ENCODE data around the gene ADAMTSL3.

Gene ADAMTSL3

DNA sequence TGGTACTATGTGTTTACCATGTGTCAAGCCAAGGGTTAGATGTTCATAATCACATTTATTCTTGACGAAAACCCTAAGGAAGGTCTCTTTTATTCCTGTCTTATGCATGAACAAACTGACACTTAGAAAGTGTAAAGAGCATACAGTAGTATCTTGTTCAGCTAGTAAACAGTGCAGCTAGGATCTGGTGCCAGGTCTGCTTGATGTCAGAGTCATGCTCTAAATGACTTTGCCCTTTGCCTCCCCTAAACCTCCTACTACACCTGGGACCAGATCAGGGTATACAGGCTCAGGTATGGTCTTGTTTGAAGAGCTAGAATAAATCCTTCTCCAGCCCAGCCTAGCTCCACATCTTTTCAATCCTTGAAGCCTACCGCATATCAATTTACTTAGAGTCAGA is 232.4 kb downstream of the ADAMTSL3 start:
- no peak for DNase-seq (ENCODE audit: low read depth)

DNA sequence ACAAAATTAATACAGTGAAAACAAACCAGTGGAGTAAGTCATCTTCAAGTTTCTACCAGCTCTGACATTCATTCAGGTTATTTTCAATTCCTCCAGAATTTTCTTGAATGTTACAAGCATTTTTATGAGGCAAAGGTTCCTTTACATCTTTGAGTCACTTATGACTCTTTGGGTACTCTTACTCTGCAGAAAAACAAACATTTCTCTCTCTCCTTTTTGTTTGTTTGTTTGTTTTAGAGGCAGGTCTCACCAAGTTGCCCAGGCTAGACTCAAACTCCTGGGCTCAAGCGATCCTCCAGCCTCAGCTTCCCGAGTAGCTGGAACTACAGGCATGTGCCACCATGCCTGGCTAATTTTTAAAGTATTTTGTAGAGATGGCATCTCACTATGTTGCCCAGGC is 233.5 kb downstream of the ADAMTSL3 start:
- no peak for DNase-seq (ENCODE audit: low read depth)

DNA sequence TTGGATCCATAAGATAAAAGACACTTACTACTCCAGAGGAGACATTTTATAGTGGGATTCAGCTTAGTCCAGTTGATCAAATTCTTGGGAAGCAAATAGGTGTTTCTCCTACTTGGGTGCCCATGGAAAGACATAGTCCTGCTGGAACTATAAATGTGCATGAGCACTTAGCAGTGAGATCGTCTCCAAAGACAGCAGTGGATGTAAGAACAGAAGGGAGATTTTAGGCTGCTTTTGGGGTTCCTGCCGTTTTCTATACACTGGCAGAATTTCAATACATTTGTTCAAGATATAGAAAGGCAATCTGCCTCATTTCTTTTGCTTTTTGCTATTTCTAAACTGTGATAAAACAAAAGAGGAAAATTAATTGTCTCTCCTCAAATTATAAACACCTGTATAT is 234.0 kb downstream of the ADAMTSL3 start:
- DNase-seq (ENCODE audit: low read depth) = no peak

DNA sequence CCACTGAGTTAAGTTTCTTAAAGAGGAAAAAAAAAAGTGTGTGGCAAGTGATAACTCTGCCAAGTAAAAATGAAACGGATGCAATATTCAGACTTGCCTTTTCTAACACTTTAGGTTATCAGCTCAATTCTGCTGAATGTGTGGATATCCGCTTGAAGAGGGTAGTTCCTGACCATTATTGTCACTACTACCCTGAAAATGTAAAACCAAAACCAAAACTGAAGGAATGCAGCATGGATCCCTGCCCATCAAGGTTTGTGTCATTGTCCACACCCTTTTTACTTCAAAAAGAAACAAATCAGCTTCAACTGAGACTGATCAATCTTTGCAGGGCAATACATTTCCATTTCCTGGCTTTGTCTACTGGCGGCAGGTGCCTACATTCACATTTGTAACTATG is 236.1 kb downstream of the ADAMTSL3 start:
- DNase-seq (ENCODE audit: low read depth) = no peak

DNA sequence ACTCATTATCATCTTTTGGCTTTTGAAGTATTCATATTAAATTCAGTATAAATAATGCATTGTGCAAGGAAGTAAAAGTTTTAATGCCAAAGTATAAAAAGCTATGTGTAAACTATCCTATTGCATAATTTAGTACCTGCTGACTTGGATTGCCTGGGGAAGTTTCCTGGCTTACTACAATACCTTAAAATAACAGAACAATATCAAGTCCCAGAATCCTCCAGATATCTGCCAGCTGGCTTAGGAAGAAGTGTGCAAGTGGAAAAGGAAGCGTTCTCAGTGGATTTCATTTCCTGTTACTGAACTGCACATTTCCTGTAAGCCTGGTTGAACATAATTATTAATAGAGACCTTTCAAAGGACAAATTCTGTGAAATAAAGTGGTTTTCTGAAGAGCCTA is 236.7 kb downstream of the ADAMTSL3 start:
- no peak for DNase-seq (ENCODE audit: low read depth)

DNA sequence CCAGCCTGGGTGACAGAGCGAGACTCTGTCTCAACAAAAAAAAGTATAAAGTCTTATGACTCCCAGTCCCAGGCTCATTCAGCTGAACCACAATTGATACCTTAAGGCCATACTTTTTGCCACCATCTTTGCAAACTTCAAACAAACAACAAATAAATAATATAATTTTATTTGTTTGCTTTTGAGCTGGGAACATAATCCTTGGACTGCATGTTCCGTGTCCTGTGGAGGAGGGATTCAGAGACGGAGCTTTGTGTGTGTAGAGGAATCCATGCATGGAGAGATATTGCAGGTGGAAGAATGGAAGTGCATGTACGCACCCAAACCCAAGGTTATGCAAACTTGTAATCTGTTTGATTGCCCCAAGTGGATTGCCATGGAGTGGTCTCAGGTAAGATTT is 238.6 kb downstream of the ADAMTSL3 start:
- no peak for DNase-seq (ENCODE audit: low read depth)

DNA sequence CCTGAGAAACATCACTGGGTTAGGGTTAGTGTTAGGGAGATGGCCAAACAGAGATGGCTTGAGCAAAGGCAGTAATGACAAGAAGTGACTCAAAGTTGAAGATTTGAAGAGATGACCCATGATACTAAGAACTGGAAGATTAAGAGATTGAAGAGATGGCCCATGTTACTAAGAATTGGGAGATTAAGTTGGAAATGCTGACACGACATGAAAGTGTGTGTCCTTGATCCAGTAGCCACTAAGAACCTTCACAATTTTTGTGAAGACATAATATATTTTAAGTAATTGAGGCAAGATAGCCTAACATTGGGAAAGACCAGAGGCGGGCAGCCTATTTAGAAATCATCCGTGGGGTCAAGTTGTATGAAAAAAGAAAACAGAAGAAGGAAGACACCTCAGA is 239.4 kb downstream of the ADAMTSL3 start:
- DNase-seq (ENCODE audit: low read depth) = no peak

DNA sequence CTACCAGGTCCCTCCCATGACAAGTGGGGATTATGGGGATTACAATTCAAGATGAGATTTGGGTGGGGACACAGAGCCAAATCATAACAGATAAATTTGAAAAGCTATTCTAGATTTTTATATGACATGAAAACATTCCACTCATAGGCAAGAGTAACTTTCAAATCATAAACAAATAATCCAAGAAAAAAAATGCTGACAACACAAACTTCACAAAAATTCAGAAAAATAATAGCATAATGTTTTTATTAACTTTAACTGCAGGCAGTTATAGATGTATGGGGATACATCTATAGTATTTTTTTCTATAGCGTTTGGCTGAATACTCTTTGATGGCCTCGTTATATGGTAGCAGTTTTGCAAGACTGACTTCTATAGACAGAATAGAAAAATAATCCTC is 243.1 kb downstream of the ADAMTSL3 start:
- DNase-seq (ENCODE audit: low read depth) = no peak

DNA sequence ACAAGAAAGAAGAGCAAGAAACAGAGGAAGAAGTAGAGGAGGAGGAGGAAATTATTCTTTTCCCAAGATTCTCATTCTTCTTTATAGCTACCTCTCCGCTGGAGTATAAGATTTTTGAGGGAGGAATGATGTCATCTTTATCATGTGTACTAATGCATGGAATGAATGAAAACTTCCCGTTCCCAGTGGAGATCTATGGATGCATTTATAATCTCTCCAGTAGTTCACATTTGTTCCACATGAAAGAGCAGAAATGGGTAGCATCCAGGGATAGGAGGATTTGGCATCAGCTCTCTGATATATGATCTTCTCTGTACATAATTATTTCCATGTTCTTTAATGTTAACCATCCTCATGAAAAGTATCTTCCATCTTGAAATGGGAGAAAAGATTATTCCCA is 244.4 kb downstream of the ADAMTSL3 start:
- DNase-seq (ENCODE audit: low read depth) = no peak

DNA sequence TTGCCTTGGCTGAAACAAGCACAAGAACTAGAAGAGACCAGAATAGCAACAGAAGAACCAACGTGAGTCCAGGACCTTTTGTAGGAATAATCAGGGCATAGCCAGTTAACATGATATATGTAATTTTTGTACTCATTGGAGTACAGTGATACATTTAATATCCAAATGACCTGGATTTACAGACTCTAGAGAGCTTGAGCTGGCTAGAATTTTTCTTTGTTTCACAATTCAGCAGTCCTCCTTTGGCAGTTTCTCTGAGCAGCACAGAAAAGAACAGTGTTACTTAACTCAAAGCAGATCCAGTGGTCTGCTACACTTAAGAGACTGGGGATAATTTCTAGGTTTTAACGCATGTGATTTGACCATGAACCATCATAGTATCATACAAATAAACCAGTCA is 245.7 kb downstream of the ADAMTSL3 start:
- no peak for DNase-seq (ENCODE audit: low read depth)

DNA sequence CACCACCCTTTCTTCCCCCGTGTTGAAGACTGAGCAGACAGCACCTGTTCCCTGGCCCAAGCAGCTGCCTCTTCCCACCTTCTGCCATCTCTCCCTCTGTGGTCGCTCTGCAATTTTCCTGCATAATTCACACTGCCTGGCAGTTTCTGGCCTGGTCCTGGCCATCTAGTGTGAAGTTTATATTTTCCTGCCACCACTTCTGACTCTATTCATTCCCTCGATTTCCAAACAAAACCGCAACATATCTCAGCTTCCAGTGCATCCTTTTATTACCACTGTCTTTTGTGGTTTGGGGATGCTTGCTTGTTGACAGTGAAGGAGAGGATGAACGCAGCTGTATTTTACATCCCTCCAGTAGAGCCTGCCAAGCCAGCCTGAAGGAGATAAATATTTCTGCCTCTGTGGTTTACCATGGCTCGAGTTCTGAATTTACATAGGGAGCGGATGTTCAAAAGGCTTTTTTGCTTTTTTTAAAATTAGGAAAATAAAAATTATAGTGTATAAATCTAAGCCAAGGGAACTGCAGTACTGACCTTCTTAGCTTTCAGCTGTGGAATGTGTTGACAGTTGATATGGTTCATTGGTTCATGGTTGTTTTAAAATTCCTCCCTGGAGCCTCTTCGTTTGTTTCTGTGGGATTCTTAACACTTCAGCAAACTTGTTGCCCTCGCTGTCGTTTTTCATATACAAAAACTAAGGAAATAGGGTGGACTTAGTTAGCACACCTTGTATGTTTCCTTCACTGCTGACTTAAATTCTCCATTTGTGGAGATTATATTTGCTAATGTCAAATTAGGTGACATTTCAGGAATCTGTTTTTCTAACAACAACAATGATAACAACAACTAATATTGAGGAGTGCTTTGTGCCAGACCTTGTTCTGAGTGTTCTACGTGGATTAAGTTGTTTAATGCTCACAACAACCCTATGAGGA is 250.5 kb downstream of the ADAMTSL3 start:
- DNase-seq (ENCODE audit: low read depth) = no peak

DNA sequence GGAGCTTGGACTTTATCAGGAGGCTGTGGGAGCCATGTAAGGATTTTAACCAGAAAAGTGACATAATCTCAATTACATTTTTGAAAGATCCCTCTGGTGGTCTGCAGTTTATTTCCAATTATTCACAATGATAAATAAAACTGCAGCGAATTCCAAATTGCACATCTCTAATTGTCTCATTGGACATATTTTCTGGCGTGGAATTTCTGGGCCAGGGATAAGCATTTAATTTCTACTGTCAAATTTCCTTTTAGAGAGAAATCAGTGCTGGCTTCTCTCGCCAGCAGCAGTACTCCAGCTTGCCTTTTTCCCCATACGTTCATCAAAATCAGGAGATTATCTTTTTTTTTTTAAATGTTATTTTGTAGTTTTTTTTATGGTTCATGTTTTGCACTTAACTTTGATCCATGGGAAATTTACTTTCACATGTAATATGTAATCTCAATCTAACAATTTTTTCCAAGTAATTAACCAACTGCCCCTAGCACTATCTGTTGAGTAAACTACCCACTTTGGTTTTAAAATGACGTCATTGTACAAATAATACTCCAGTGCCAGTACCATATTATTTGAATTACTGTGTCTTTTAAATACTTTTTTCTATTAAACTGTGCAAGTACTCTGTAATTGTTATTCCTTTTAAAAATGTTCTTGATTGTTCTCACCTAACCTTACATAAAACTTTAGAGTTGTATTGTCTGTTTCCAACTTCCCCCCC is 251.8 kb downstream of the ADAMTSL3 start:
- no peak for DNase-seq (ENCODE audit: low read depth)

DNA sequence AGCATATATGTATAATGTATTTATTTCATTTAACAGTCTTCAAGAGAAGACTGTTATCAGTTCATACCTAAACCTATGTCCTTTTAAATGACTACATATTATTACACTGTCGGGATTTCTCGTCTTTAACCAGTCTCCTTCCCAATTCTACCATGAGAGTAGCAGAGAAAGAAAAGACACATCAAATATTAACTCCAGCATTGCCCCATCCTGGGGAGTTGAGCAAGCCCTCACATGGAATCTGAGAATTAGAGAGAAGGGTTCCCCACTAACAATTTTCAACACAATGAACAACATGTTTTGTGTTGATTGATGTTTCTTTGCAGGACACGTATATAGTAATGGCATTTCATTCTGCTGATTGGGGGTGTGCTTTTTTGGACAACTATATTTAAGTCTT is 257.4 kb downstream of the ADAMTSL3 start:
- no peak for DNase-seq (ENCODE audit: low read depth)

DNA sequence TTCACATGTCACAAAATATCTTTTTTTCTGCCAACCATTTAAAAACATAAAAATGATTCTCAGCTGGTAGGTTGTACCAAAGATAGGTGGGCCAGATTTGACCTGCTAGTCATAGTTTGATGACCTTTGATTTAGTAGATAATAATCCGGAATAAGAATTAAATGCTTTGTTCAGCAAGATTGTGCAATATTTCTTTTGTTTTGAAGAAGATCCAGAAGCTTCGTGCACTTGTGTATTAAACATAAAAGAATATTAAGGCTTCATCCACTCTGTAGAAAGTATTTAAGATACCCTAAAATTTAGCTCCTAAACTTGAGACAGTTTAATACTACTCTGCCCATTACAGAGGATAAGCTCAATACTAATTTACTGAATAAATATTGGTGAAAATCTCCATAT is 258.4 kb downstream of the ADAMTSL3 start:
- DNase-seq (ENCODE audit: low read depth) = no peak

DNA sequence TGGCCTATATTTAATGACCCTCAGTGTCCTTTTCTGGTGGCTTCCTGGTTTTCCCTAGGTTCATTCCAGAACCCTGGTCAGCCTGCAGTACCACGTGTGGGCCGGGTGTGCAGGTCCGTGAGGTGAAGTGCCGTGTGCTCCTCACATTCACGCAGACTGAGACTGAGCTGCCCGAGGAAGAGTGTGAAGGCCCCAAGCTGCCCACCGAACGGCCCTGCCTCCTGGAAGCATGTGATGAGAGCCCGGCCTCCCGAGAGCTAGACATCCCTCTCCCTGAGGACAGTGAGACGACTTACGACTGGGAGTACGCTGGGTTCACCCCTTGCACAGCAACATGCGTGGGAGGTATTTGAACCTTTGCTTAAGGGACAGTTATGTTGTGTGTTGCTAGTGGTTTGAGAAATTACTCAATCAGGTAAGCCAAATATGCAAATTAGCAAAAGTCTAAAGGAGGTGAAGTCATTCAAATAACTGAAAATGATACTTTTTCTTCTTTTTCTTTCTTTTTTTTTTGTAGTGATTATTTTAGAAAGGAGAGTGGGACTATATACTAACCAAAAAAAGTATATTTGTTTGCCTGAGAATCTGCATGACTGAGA is 259.2 kb downstream of the ADAMTSL3 start:
- DNase-seq (ENCODE audit: low read depth) = no peak

DNA sequence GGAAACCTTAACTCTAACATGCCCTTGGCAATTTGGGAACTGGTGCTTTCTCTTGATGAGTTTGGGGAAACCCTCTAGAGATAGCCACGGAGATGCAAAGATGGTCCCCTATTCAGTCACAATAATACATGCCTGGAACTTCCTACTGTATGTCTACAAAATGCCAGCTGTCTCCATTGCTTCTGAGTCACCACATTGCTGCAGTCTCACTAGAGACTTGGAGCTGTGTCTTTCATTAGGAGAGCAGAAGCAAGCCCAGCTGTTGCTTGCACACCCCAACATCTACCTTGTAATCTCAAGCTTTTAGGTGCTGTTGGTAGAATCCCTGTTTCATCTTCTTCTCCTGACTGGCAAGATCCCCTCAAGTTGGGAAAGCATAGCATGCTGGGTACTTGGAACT is 261.0 kb downstream of the ADAMTSL3 start:
- no peak for DNase-seq (ENCODE audit: low read depth)

DNA sequence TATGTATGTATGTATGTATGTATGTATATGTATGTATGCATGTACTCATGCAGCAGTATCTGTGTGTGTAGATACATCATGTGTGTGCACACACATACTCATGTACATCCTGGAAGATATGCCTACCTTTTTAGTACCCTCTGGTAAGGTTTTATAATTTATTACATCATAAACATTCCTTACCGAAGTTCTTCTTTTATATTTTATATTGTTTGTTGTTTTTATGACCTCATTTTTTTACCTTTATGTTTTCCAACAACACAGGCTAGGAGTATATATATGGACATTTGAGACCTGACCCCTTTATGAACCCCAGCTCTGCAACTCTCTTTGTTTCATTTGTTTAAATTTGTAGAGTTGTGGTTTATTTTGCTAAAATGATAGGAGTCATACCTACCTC is 263.5 kb downstream of the ADAMTSL3 start:
- DNase-seq (ENCODE audit: low read depth) = no peak

DNA sequence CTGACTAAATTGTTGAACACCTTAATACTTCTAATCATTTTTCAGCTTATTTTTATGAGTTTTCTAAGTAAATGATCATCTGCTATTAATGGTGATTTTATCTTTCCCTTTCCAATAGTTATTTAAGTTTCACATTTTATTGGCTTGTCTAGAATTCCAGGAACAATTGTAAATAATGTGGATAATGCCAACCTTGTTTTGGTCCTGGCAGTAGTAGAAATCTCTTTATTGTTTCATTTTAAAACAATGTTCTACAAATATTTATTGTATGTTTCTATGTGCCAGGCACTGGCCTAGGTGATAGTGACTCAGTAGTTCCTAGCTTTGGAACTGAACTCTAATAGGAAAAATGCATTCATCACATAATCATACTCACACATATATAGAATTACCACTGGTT is 264.1 kb downstream of the ADAMTSL3 start:
- DNase-seq (ENCODE audit: low read depth) = no peak

DNA sequence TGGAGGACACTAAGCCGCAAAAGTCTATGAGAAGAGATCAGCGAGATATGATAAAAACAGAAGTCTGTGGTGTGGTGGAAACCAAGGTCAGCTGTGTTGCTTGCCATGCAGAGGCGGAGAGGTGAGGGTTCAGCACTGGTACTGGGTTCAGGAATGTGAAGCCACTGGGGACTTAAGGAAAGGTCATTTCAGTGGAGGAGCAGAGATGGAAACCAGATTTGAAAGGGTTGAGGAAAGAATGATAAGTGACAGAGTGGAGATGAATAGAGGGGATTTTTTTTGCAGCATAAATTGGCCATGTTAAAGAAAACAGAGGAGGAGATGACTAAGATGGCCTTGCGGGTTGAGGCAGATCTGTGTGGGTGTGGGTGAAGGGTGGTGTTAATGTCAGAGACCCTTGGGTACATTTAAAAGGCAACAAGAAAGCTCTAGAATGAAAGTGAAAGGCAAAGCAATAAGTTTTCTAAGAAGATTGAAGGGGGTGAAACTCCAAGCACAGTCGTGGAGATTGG is 265.5 kb downstream of the ADAMTSL3 start:
- no peak for DNase-seq (ENCODE audit: low read depth)

DNA sequence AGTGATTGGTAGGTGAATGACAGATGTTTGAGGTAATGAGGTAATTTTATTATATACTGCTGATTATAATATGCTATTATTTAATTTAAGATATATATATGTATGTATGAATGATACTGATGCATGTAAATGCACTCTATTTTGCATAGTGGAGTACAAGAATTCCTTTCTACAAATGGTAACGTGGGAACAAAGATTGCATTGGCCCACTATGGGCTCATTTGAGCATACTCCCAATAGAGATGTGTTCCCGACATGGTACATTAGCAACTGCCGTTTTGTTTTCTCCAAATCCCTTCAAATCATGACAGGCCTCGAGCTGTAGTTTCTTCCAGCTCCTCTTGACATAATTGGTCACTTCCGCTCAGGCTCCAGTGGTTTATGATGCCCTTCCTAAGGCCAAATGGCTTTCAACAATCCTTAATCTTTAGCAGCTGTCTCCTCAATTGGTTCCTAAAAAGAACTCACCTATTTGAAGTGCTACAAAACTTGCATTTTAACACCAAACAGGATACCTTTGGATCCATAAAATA is 266.1 kb downstream of the ADAMTSL3 start:
- DNase-seq (ENCODE audit: low read depth) = no peak

DNA sequence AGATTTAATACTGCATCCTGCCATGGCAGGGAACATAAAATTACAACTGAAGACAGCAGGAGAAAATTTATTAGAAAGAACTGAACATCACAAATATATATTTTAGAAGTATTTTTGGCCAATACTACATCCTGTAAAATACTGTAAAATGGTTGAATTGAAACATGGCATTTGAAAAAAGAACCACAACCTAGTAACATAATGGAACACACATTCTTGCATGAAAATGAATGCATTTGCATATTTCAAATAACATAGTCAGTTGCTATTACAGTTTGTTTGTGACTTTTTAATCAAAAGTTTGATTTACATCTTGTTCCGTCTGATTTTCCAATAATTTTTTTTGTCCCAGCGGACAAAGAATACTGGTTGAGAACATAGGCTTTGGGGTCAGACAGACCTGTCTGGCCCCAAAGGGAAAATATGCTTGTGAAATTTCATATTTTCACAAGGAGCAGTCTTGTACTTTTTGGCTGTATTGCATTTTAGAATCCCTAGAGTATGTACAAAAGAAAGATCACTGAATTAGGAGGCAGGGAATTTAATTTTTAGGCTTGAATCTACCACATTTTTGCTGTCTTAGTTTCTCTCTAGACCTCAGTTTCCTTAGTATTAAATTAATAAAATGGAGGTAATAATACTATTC is 268.8 kb downstream of the ADAMTSL3 start:
- DNase-seq (ENCODE audit: low read depth) = no peak

DNA sequence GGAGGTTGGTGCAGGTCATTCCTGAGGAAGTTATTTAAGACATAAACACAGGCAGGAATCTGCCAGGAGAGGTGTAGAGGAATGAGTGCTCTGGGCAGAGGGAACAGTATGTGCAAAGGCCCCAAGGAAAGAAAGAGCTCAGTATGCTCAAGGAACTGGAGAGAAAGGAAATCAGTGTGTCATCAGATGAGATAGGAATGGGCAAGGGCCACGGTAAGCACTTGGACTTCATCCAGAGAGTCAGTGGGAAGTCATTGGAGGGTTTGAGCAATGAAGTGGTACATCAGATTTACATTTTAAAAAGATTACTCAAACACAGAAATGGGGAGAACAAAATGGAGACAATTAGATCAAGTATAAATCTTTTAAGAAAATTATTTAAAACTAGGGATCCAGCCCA is 272.2 kb downstream of the ADAMTSL3 start:
- DNase-seq (ENCODE audit: low read depth) = no peak

All from stimulated activated CD8-positive, alpha-beta memory T cell treated with anti-CD3 and anti-CD28 coated beads, Interleukin-7, amount 100 ng/mL, for 24 hours (primary cell).